Measurements from ENCODE around the gene CELSR2. TPM values are rescaled to one million over a fixed set of nuclear protein-coding genes. Genes with fewer than 3 reads are reported as not detected.

The CELSR2 gene
- polyA plus RNA-seq, 2 of the 4 experiments (the other 2 are of a cell fraction) = 2.5 to 5.9 TPM

GRCh38 chr1:109240158-109241152 lies 8.9 kb upstream of the CELSR2 start:
- no peak overlapping the region for H3K27ac ChIP-seq
- no peaks in the 10 kb centered on the region for H3K9me3 ChIP-seq
- no peak for FAIRE-seq
- TF ChIP-seq ESRRA (IDR thresholded peaks at IDR 0.05; ENCODE audit: borderline replicate concordance, low read length) (no peak), NFE2L2 (conservative IDR thresholded peaks at IDR 0.05; ENCODE audit: low read length) (no peak), HES2 (IDR thresholded peaks at IDR 0.05) (no peak), ZFP36 (IDR thresholded peaks at IDR 0.05; ENCODE audit: borderline replicate concordance, partially characterized antibody) (no peak), FOSB (CRISPR knock-in tag; IDR thresholded peaks at IDR 0.05) (0 out of 2 replicates have a peak, but pooled peaks have one; percentile 36), BCL3 (IDR thresholded peaks at IDR 0.05) (no peak)
- 80% methylated on average over 15 of the region's 26 CpGs for WGBS (ENCODE audit: missing lambda C conversion rate)
- CTCF ChIA-PET = interaction anchor here (0.6 to 2.9 kb wide), 6 partner anchors 13 to 160 kb away, joined by 3 to 13 read pairs (median 4); partner anchors contain the start of gene SORT1
- no peak overlapping the region for H3K4me3 ChIP-seq
- H3K4me2 ChIP-seq = no peak overlapping the region
- no peak for DNase-seq (ENCODE audit: low read depth in 1 of 2, low spot score in 1 of 2)
- POLR2A ChIA-PET = interaction anchor here (1.3 kb wide), 1 partner anchor 27 kb away, joined by 3 read pairs; the partner anchor contains the start of gene SARS1
- peak; percentile 21 to 45; a peak in 4 of 6 replicates for ATAC-seq
- H3K4me1 ChIP-seq = peaks cover 8% of the 10 kb centered on the region; the same call in 1 of the 3 replicates

- Histone ChIP-seq H3K4me3 (no peak overlapping the region), H3K9me3 (no peaks in the 10 kb centered on the region), H3K4me2 (no peak overlapping the region), H3K4me1 (peaks cover 8% of the 10 kb centered on the region; the same call in 1 of the 3 replicates), H3K27ac (no peak overlapping the region)
- FAIRE-seq = no peak
- ATAC-seq = no peak
- ChIA-PET POLR2A (interaction anchor here (1.3 kb wide), 1 partner anchor 28 kb away, joined by 3 read pairs; the partner anchor contains the start of gene SARS1), CTCF (interaction anchor here (0.6 to 0.7 kb wide), 2 partner anchors 14 to 25 kb away, joined by 3 read pairs; no protein-coding TSS in a partner anchor)
- WGBS (ENCODE audit: missing lambda C conversion rate) = 81% methylated on average over 6 of the region's 6 CpGs
- TF ChIP-seq JUNB (IDR thresholded peaks at IDR 0.05) (no peak), ZSCAN20 (CRISPR knock-in tag; IDR thresholded peaks at IDR 0.05) (no peak), HOXB5 (CRISPR knock-in tag; IDR thresholded peaks at IDR 0.05) (no peak), RAD21 (conservative IDR thresholded peaks at IDR 0.05 in 1 of 2, IDR thresholded peaks at IDR 0.05 in 1 of 2) (no peak), PHF8 (IDR thresholded peaks at IDR 0.05; ENCODE audit: borderline replicate concordance, low read depth) (no peak), POLR2A (IDR thresholded peaks at IDR 0.05; ENCODE audit: low read length) (no peak), CBX8 (IDR thresholded peaks at IDR 0.05) (no peak)
- DNase-seq (ENCODE audit: low read depth in 1 of 2, low spot score in 1 of 2) = no peak
Observed at GRCh38 chr1:109241344-109241743, 8.0 kb upstream of the CELSR2 start.

GRCh38 chr1:109241841-109242345 lies 7.4 kb upstream of the CELSR2 start:
- H3K4me3 ChIP-seq = no peak overlapping the region
- peaks cover 8% of the 10 kb centered on the region; the same call in 1 of the 3 replicates for H3K4me1 ChIP-seq
- no peak; a peak in 3 of 6 replicates for ATAC-seq
- WGBS (ENCODE audit: missing lambda C conversion rate) = 71% methylated on average over 7 of the region's 8 CpGs
- ChIA-PET POLR2A (no interaction called here), CTCF (interaction anchor here (0.6 to 1.0 kb wide), 3 partner anchors 13 to 158 kb away, joined by 3 read pairs; no protein-coding TSS in a partner anchor)
- FAIRE-seq = no peak
- no peak for DNase-seq (ENCODE audit: low read depth in 1 of 2, low spot score in 1 of 2)
- H3K9me3 ChIP-seq = no peaks in the 10 kb centered on the region
- no peak overlapping the region for H3K4me2 ChIP-seq
- H3K27ac ChIP-seq = no peak overlapping the region
- TF ChIP-seq POLR2A (IDR thresholded peaks at IDR 0.05; ENCODE audit: low read length) = no peak
- no peak for TF ChIP-seq HOXB13 (CRISPR knock-in tag; IDR thresholded peaks at IDR 0.05; ENCODE audit: low read depth)
- TF ChIP-seq HOXB5 (CRISPR knock-in tag; IDR thresholded peaks at IDR 0.05) = no peak
- TF ChIP-seq NPAS2 (CRISPR knock-in tag; IDR thresholded peaks at IDR 0.05; ENCODE audit: borderline replicate concordance) = no peak
- no peak for TF ChIP-seq ZFP36 (IDR thresholded peaks at IDR 0.05; ENCODE audit: borderline replicate concordance, partially characterized antibody)
- TF ChIP-seq KDM1A (IDR thresholded peaks at IDR 0.05; ENCODE audit: low read depth) = no peak
- TF ChIP-seq E2F6 (IDR thresholded peaks at IDR 0.05; ENCODE audit: borderline replicate concordance, low read depth) = no peak
- no peak for TF ChIP-seq NR3C1 (IDR thresholded peaks at IDR 0.05)
- no peak for TF ChIP-seq RNF2 (IDR thresholded peaks at IDR 0.05; ENCODE audit: borderline replicate concordance, low read depth)
- no peak for TF ChIP-seq SREBF2 (IDR thresholded peaks at IDR 0.05)
- TF ChIP-seq CHD2 (IDR thresholded peaks at IDR 0.05; ENCODE audit: low read length, partially characterized antibody) = no peak
- no peak for TF ChIP-seq GATA3 (IDR thresholded peaks at IDR 0.05; ENCODE audit: borderline replicate concordance)
- no peak for TF ChIP-seq JUNB (IDR thresholded peaks at IDR 0.05)
- no peak for TF ChIP-seq PHF8 (IDR thresholded peaks at IDR 0.05; ENCODE audit: borderline replicate concordance, low read depth)
- no peak for TF ChIP-seq RARB (CRISPR knock-in tag; IDR thresholded peaks at IDR 0.05)
- no peak for TF ChIP-seq EP300 (IDR thresholded peaks at IDR 0.05)
- TF ChIP-seq ZNF302 (CRISPR knock-in tag; IDR thresholded peaks at IDR 0.05) = no peak
- no peak for TF ChIP-seq BCL3 (IDR thresholded peaks at IDR 0.05)
- no peak for TF ChIP-seq HMGXB4 (CRISPR knock-in tag; IDR thresholded peaks at IDR 0.05; ENCODE audit: borderline replicate concordance)

All from A549 (cell line).